HL-60 (cell line): Measurements from ENCODE around the gene RINL.

Experiments used
- DNase-seq, 2 experiments: peaks; one replicate each; pipeline ENCODE4 v3.0.0-alpha.2; 2010 to 2020; ENCODE audit warnings: low read depth in 1 of 2, low spot score in 1 of 2
- H3K27ac ChIP-seq: fragments of 250-450 bp; sonication (Bioruptor Pico); replicated peaks from 2 replicates; pipeline ENCODE4 v1.5.1; 2020; ENCODE audit warnings: mild to moderate bottlenecking, moderate library complexity
- H3K27me3 ChIP-seq: fragments of 250-450 bp; sonication (Bioruptor Pico); 2 replicates; pipeline ENCODE4 v1.5.1; 2021; ENCODE audit warnings: mild to moderate bottlenecking, moderate library complexity; ENCODE audit not compliant: insufficient read depth, poor library complexity, severe bottlenecking
- H3K4me3 ChIP-seq: replicated peaks from 2 replicates; pipeline ENCODE4 v1.5.1; 2011; ENCODE audit warnings: mild to moderate bottlenecking, control low read depth, low read length; ENCODE audit not compliant: insufficient read depth
- GABPA ChIP-seq: IDR thresholded peaks from 2 replicates; pipeline ENCODE4 v1.6.1; 2012; ENCODE audit warnings: low read depth
- POLR2AphosphoS5 ChIP-seq: IDR thresholded peaks from 2 replicates; pipeline ENCODE4 v1.6.1; 2012; ENCODE audit warnings: low read depth
- REST ChIP-seq: IDR thresholded peaks from 2 replicates; pipeline ENCODE4 v1.6.1; 2012; ENCODE audit warnings: low read depth; ENCODE audit not compliant: insufficient replicate concordance
- SPI1 ChIP-seq: IDR thresholded peaks from 2 replicates; pipeline ENCODE4 v1.6.1; 2012; ENCODE audit warnings: low read depth, mild to moderate bottlenecking, borderline replicate concordance
- TF ChIP-seq, protein P1 (sequence below): IDR thresholded peaks from one replicate; pipeline ENCODE4 v1.5.1; 2011; ENCODE audit warnings: low read length, control low read depth, inconsistent platforms; ENCODE audit not compliant: insufficient read depth

RINL gene

DNA sequence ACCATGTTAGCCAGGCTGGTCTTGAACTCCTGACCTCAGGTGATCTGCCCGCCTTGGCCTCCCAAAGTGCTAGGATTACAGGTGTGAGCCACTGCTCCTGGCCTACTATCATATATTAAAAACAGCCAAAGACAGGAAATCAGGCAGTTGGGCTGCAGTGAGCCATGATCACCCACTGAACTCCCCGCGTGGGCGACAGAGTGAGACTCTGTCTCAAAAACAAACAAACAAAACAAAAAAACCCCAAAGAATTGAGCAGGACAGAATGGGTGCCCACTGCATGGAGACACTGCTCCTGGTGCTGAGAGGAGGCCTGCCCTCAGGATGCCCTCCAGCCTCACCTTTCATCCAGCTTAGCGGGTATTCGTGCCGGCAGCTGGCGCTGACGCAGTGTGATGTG is 5.2 kb upstream of the RINL start:
- DNase-seq, result no peak
- H3K27me3 ChIP-seq, result no peaks in the 10 kb centered on the region
- H3K27ac ChIP-seq, result no peak overlapping the region
- TF ChIP-seq, protein P1, sequence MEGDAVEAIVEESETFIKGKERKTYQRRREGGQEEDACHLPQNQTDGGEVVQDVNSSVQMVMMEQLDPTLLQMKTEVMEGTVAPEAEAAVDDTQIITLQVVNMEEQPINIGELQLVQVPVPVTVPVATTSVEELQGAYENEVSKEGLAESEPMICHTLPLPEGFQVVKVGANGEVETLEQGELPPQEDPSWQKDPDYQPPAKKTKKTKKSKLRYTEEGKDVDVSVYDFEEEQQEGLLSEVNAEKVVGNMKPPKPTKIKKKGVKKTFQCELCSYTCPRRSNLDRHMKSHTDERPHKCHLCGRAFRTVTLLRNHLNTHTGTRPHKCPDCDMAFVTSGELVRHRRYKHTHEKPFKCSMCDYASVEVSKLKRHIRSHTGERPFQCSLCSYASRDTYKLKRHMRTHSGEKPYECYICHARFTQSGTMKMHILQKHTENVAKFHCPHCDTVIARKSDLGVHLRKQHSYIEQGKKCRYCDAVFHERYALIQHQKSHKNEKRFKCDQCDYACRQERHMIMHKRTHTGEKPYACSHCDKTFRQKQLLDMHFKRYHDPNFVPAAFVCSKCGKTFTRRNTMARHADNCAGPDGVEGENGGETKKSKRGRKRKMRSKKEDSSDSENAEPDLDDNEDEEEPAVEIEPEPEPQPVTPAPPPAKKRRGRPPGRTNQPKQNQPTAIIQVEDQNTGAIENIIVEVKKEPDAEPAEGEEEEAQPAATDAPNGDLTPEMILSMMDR, result no peak
- TF ChIP-seq SPI1 (no peak), REST (no peak), GABPA (no peak), POLR2AphosphoS5 (no peak)
- H3K4me3 ChIP-seq, result no peak overlapping the region

GRCh38 chr19:38880882-38881609 is 3.0 kb upstream of the RINL start:
- Histone ChIP-seq H3K4me3 (no peak overlapping the region), H3K27me3 (no peaks in the 10 kb centered on the region), H3K27ac (no peak overlapping the region)
- no peak for DNase-seq
- TF ChIP-seq GABPA (no peak), POLR2AphosphoS5 (no peak), SPI1 (no peak), REST (no peak)
- TF ChIP-seq, protein P1, result no peak

DNA sequence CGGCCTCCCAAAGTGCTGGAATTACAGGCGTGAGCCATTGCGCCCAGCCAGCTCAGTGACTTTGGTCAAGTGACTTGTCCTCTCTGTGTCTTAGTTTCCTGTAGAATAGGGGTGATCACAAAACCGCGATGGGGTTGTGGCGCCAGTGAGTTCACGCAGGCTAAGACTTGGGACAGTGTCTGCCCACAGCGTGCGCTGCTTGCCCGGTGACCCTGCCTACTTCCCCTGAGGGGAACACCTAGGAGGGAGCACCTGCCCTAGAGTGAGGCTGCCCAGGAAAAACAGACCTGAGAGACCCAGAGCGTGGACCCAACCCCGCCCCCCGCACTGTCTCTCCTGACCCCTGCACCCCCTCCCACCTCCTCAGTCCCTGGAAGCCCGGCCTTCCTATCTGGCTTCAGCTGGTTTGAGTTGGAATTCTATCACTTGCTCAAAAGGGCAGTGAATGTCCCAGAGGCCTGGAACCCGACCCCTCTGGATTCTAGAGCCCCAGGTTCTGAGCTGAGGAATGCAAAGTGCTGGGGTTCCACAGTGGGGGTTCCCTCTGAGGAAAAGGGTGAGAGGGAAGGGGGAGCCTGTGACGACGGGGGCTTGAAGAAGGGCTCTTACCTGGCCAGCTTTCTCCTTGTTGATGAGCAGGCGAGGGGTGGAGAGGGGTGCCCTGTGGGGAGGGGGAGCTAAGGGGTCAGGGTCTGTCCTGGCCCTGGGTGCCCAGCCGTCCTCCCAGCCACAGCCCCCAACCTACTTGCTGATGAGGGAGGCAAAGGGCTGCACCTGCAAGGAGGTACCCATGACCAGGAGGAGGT is 2.2 kb upstream of the RINL start:
- DNase-seq, result no peak
- no peak for TF ChIP-seq POLR2AphosphoS5
- TF ChIP-seq REST, result no peak
- TF ChIP-seq, protein P1, result no peak
- TF ChIP-seq SPI1, result no peak
- TF ChIP-seq GABPA, result no peak

More for the DNA sequence above, 2.2 kb upstream of the RINL start:
- no peak overlapping the region for H3K4me3 ChIP-seq
- no peaks in the 10 kb centered on the region for H3K27me3 ChIP-seq
- H3K27ac ChIP-seq, result no peak overlapping the region
